Activated T-cell treated with anti-CD3 and anti-CD28 coated beads, Interleukin-2, amount 50 U/mL, for 24 hours (primary cell): ENCODE measurements around the gene EXOC3.
A peak's percentile ranks its signal among the peaks of the same experiment; 100 is the strongest.

ENCODE experiments used
- DNase-seq: peaks from one replicate; pipeline ENCODE4 v3.0.0-alpha.2; 2020
- H3K27ac Mint-ChIP-seq: 2 replicates; pipeline ENCODE4 v1.8.0; 2020; ENCODE audit warnings: mild to moderate bottlenecking, mixed read lengths
- H3K27me3 Mint-ChIP-seq: 2 replicates; pipeline ENCODE4 v1.8.0; 2020; ENCODE audit warnings: mixed read lengths
- H3K36me3 Mint-ChIP-seq: 2 replicates; pipeline ENCODE4 v1.8.0; 2020; ENCODE audit warnings: low read depth, mixed read lengths
- H3K4me1 Mint-ChIP-seq: 2 replicates; pipeline ENCODE4 v1.8.0; 2020; ENCODE audit warnings: low read depth, mixed read lengths
- H3K4me3 Mint-ChIP-seq: 2 replicates; pipeline ENCODE4 v1.8.0; 2020; ENCODE audit warnings: mild to moderate bottlenecking, moderate library complexity, mixed read lengths
- H3K9me3 Mint-ChIP-seq: 2 replicates; pipeline ENCODE4 v1.8.0; 2020; ENCODE audit warnings: mixed read lengths

Gene EXOC3

DNA sequence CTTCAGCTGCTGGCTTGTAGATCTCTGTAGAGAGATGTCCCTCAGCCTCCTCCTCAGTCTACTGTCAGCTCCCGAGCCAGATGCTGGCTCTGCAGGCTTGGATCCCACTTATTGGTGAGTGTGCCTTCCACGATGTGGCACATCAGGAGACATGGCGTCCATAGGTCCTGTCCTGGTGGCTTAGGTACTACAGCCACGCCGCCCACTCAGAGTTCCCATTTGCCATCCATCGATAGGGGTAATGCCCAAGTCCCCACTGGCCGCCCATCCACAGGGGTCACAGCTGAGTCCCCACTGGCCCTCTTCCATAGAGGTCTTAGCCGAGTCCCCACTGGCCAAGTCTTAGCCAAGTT, 17.3 kb downstream of the EXOC3 start:
- Mint-ChIP-seq H3K27me3 (no peaks in the 10 kb centered on the region), H3K9me3 (no peaks in the 10 kb centered on the region), H3K36me3 (peaks cover 98% of the 10 kb centered on the region), H3K4me1 (peaks cover 75% of the 10 kb centered on the region), H3K4me3 (peak overlapping the region; percentile 53), H3K27ac (peak overlapping the region; percentile 97)
- peak; percentile 29 for DNase-seq

DNA sequence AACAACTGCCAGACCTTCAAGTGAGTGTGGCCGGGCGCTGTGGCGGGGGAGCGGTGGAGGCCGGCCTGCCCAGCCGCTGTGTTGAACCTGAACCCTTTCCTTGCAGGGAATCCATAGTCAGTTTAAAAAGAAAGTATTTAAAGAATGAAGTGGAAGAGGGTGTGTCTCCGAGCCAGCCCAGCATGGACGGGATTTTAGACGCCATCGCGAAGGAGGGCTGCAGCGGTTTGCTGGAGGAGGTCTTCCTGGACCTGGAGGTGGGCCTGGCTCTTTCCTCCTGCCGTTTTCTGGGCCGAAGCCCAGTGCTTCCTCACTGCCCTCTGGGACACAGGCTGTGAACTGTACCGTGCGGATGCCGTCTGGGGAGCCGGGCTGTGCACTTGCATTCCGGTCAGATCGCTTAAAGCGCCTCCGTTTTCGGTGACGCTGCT, 19.1 kb downstream of the EXOC3 start:
- H3K36me3 Mint-ChIP-seq, result peaks cover 99% of the 10 kb centered on the region
- peak overlapping the region; percentile 74 for H3K27ac Mint-ChIP-seq
- H3K4me1 Mint-ChIP-seq, result peaks cover 68% of the 10 kb centered on the region
- DNase-seq, result peak; percentile 26
- H3K9me3 Mint-ChIP-seq, result no peaks in the 10 kb centered on the region
- no peak overlapping the region for H3K4me3 Mint-ChIP-seq
- H3K27me3 Mint-ChIP-seq, result no peaks in the 10 kb centered on the region

DNA sequence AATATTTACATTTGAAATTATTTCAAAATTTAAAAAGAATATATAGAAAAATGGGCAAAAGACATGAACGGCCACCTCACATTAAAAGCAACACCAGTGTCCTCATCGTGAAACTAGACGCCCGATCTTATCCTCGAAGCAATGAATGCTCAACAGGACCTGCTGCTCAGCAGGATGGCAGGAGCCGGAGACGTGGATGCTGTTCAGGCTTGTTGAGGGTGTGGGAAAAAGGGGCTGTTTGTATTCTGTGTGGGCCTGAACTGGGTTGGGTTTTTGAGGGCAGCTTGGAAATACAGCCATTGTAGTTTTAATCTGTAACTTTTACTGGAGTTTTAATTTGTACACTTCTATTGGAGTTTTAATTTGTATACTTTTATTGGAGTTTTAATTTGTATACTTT, 20.3 kb downstream of the EXOC3 start:
- DNase-seq, result peak; percentile 25
- H3K4me1 Mint-ChIP-seq, result peaks cover 60% of the 10 kb centered on the region
- H3K9me3 Mint-ChIP-seq, result no peaks in the 10 kb centered on the region
- H3K36me3 Mint-ChIP-seq, result peaks cover 88% of the 10 kb centered on the region
- peak overlapping the region; percentile 84 for H3K27ac Mint-ChIP-seq
- no peak overlapping the region for H3K4me3 Mint-ChIP-seq
- no peaks in the 10 kb centered on the region for H3K27me3 Mint-ChIP-seq

DNA sequence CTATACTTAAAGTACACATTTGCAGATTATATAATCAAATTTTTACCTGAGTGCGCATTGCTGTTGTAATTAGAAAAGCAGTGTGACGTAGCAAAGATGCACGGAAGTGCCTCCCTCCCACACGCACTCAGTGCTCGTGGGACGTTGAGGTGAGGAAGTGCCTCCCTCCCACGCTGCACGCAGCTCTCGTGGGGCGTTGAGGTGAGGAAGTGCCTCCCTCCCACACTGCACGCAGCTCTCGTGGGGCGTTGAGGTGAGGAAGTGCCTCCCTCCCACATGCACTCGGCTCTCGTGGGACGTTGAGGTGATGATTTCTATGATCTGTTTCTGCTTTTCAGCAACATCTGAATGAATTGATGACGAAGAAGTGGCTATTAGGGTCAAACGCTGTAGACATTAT, 21.0 kb downstream of the EXOC3 start:
- no peaks in the 10 kb centered on the region for H3K27me3 Mint-ChIP-seq
- peak overlapping the region; percentile 15 for H3K4me3 Mint-ChIP-seq
- peaks cover 88% of the 10 kb centered on the region for H3K36me3 Mint-ChIP-seq
- peak overlapping the region; percentile 90 for H3K27ac Mint-ChIP-seq
- H3K9me3 Mint-ChIP-seq, result no peaks in the 10 kb centered on the region
- peaks cover 53% of the 10 kb centered on the region for H3K4me1 Mint-ChIP-seq
- DNase-seq, result peak; percentile 78

DNA sequence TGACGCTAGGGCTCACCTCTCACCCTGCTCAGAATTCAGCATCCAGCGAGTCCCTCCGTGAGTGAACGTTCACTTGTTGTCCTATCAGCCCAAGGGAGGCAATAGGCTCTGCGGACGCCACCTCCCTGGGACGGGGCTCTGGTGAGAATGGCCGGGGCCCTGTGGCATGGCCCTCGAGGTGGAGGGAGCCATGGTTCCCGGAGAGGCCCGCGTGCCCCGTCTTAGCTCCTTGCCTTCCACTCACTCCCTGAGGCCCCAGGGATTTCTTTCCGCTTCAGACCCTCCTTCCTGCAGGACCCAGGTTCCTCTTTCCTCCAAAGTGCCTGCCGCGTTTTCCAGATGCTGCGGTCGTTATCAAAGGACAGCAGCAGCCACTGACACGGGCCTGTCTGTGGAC, 21.5 kb downstream of the EXOC3 start:
- Mint-ChIP-seq H3K4me3 (peak overlapping the region; percentile 15), H3K4me1 (peaks cover 50% of the 10 kb centered on the region), H3K27me3 (no peaks in the 10 kb centered on the region), H3K9me3 (no peaks in the 10 kb centered on the region), H3K36me3 (peaks cover 88% of the 10 kb centered on the region), H3K27ac (peak overlapping the region; percentile 90)
- DNase-seq, result peak; percentile 38

DNA sequence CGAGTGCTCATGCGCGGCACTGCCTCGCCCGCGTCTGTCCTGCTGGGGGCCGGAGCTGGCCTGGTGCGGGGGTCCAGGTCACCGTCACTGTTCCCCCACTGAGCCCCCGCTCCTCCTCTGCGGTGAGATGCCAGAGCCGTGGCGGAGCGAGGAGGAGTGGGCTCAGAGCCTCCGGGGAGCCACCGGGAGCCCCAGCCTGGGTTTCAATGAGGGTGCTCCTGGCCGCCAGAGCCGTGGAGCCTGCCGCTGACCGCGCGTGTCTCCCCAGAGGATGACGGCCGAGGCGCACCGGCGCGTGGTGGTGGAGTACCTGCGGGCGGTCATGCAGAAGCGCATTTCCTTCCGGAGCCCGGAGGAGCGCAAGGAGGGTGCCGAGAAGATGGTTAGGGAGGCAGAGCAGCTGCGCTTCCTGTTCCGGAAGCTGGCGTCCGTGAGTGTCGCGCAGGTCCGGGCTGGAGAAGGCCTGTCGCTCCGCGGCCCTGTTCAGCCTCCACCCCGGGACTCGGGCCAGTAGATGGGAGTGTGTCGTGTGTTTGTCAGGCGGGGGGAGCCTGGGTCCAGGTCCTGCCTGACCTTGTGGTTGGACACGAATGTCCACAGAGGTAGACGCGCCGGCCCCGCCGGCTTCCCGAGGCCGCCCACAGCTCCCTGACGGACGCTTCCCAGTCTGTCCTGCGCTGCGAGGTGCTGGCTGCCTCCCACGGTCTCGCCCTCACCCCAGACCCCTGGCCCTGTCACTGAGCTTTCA, 22.0 kb downstream of the EXOC3 start:
- peak; percentile 26 for DNase-seq
- peak overlapping the region; percentile 90 for H3K27ac Mint-ChIP-seq
- H3K4me3 Mint-ChIP-seq, result no peak overlapping the region
- no peaks in the 10 kb centered on the region for H3K9me3 Mint-ChIP-seq
- peaks cover 50% of the 10 kb centered on the region for H3K4me1 Mint-ChIP-seq
- peaks cover 88% of the 10 kb centered on the region for H3K36me3 Mint-ChIP-seq
- H3K27me3 Mint-ChIP-seq, result no peaks in the 10 kb centered on the region

DNA sequence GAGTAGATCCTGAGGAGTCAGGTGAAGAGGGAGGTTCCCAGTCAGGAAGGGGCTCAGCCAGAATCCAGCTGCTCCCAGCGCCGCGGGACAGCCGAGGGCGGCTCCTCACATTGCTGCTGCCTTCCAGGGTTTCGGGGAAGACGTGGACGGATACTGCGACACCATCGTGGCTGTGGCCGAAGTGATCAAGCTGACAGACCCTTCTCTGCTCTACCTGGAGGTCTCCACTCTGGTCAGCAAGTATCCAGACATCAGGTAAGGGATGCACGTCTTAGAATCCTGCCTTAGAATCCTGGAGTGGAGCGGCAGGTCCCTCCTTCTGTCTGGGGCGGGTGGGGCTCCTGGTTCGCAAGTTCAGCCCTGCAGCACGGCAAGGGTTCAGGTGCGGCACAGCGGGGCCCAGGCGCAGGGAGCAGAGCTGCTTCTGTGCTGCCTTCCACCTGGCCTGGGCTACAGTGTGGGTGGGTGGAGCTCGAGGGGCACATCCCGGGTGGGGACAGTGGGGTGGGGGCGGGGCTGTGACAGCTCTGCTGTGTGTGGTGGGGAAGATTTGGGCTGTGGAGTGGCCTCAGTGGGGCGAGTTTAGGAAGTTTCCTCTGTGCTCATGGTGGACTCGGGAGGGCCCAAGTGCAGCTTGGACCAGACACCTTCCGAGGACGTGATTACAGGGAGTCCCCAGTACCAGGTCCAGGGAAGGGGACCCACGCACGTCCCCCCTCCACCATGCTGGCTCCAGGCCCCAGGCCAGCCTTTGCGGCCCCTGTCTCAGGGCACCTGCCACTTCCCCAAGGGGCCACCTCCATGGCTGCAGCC, 22.8 kb downstream of the EXOC3 start:
- Mint-ChIP-seq H3K4me3 (no peak overlapping the region), H3K27me3 (no peaks in the 10 kb centered on the region), H3K27ac (no peak overlapping the region), H3K4me1 (peaks cover 48% of the 10 kb centered on the region), H3K36me3 (peaks cover 88% of the 10 kb centered on the region), H3K9me3 (no peaks in the 10 kb centered on the region)
- peak; percentile 25 for DNase-seq

DNA sequence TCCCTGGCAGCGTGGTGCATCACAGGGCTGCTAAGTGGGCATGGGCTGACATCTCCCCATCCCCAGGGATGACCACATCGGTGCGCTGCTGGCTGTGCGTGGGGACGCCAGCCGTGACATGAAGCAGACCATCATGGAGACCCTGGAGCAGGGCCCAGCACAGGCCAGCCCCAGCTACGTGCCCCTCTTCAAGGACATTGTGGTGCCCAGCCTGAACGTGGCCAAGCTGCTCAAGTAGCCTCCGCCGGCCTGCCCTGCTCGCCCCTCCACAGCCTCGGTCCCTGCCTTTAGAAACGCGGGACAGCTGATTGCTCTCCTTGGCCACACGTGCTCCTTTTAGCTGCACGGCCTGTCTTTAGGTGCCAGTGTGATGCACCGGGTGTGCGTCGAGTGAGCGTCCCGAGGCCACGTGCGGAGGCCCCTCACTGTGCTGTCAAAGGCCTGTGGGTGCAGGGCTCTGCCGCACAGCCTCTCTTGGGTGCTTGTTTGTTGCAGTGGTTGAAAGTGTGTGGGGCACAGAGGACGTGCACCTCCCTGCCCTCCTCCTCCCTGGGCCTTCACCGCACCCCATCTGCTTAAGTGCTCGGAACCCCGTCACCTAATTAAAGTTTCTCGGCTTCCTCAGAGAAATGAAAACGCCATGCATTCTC, 23.8 kb downstream of the EXOC3 start:
- H3K9me3 Mint-ChIP-seq, result no peaks in the 10 kb centered on the region
- no peaks in the 10 kb centered on the region for H3K27me3 Mint-ChIP-seq
- H3K4me3 Mint-ChIP-seq, result no peak overlapping the region
- peaks cover 55% of the 10 kb centered on the region for H3K4me1 Mint-ChIP-seq
- peaks cover 88% of the 10 kb centered on the region for H3K36me3 Mint-ChIP-seq
- peak; percentile 26 for DNase-seq
- peak overlapping the region; percentile 55 for H3K27ac Mint-ChIP-seq

DNA sequence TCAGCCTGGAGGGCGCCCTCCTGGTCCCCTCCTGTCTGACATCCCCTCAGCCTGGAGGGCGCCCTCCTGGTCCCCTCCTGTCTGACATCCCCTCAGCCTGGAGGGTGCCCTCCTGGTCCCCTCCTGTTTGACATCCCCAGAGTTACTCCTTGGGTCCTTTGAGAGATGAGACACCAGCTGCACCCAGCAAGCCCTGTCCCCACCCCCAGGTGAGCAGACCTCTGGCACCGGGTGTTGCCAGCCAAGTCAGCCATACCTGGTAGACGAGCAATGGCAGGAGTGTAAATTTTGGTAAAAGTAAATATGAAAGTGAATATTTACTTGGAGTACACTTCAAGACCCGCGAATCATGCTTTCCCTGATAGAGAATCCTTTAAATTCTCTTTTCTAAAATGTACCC, 25.4 kb downstream of the EXOC3 start:
- Mint-ChIP-seq H3K9me3 (no peaks in the 10 kb centered on the region), H3K27ac (peak overlapping the region; percentile 47)
- no peak for DNase-seq

DNA sequence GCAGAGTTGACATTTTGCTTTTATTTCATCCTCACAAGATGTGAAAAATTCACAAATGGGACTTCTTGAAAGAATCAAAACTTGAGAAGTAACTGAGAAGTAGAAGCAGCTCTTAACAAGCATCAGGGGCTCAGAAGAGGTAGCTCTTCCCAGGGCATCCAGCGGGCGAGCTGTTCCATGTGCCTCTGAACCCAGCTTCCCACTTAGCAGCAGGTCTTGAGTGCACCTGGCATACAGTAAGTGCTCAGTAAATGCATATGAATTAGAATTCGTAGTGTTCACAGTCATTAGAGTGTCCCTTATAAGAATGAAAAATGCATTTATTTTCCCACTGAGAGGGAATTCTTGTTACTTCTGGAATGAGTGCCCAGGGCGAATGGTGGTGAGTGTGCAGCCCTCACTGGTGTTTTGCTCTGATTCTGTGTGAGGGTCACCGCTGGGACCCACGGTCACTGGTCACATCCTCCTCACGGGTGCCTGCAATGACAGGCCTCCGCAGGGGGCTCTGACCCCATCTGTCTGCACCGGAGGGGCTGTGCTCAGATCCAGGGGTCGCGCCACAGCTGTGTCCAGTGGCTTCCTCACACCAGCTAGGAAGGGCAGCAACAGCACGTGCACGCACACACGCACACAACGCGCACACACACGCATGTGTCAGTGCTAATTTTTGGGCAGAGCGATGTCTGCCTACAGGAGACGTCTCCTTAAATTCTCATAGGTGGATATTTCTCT, 26.9 kb downstream of the EXOC3 start:
- Mint-ChIP-seq H3K4me1 (peaks cover 32% of the 10 kb centered on the region), H3K36me3 (peaks cover 61% of the 10 kb centered on the region), H3K9me3 (no peaks in the 10 kb centered on the region), H3K27ac (peak overlapping the region; percentile 72), H3K4me3 (peak overlapping the region; percentile 88), H3K27me3 (no peaks in the 10 kb centered on the region)
- no peak for DNase-seq

More for the DNA sequence above, 25.4 kb downstream of the EXOC3 start:
- no peaks in the 10 kb centered on the region for H3K27me3 Mint-ChIP-seq
- H3K36me3 Mint-ChIP-seq, result peaks cover 76% of the 10 kb centered on the region
- H3K4me1 Mint-ChIP-seq, result peaks cover 43% of the 10 kb centered on the region
- H3K4me3 Mint-ChIP-seq, result no peak overlapping the region

DNA sequence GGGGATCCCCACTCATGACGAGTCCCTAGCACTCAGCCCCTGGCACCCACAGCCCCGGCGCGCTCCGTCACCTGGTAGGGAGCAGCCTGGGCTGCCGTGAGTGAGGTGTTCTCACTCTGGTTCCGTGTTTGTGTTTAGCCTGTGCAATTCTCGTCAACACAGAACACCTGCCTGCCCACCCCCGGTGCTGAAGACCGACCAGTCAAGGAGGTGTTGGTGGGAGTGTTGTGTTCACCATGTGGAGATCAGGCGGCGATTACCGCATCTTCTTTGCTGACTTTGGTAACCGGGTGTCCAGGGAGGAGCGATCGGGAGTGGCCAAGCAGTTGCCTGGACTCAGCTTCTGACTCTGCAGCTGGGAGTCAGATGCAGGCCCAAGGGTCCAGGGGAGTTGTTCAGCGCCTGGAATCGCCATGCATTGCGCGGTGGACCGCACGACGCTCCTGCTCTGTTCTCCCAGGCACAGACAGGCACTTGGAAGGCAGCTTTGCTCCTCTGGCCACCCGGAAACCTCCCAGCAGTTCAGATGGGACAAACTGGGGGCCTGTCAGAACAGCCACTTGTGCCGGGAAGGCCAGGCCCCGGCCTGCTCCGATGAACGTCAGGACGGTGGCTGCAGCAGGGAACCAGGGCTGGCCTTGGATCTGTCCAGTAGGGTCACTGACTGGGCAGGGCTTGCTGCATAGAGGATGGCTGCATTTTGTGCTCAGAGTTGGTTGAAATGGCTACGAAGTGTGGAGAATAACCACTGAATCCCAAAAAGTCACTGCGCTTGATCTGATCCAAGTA, 28.2 kb downstream of the EXOC3 start:
- no peaks in the 10 kb centered on the region for H3K9me3 Mint-ChIP-seq
- H3K4me1 Mint-ChIP-seq, result peaks cover 30% of the 10 kb centered on the region
- H3K36me3 Mint-ChIP-seq, result peaks cover 51% of the 10 kb centered on the region
- H3K27me3 Mint-ChIP-seq, result peaks cover 3% of the 10 kb centered on the region
- DNase-seq, result no peak
- peak overlapping the region; percentile 88 for H3K4me3 Mint-ChIP-seq
- H3K27ac Mint-ChIP-seq, result peak overlapping the region; percentile 92

DNA sequence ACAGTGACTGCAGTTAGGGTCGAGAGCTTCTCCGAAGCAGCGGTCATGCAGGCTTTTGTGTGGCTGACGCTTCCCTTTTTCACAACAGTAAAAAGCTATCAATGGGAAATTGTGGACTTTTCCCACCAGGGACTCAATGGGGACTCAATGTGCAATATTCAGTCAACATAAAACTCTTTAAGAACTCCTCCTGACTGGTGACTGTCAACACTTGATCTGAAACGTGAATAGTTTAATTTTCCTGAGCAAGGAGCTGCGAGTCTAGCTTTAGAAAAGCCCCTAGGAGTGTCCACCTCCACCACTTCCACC, 28.7 kb downstream of the EXOC3 start:
- Mint-ChIP-seq H3K36me3 (peaks cover 45% of the 10 kb centered on the region), H3K27me3 (peaks cover 4% of the 10 kb centered on the region), H3K9me3 (no peaks in the 10 kb centered on the region), H3K27ac (peak overlapping the region; percentile 92), H3K4me1 (peaks cover 30% of the 10 kb centered on the region), H3K4me3 (peak overlapping the region; percentile 88)
- DNase-seq, result no peak

DNA sequence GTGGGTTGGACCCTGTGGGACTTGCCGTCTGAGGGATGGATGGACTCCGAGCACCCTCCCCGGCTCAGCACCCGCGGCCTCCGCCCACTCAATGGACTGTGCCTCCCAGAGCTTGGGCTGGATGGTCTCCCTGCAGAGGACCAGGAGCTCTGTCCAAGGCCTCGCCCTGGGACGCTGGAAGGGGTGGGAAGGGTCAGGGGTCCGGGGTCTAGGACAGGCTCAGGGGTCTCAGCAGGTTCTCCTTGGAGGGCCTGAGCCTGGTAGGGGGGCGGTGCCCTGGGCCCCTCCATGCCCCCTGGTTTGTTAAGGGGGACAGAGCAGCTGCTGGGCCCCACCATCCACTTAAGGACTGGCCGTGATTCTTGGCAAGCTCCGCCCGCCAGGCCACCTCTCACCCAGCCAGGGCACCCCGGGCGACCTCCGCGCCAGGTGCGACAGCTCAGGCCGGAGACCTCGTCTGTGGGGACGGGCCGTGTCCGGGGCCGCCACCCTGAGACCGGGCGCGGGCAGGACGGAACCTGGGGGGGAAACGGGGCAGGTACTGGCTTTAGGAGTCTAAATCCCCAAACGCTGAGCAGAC, 29.2 kb downstream of the EXOC3 start:
- peak overlapping the region; percentile 88 for H3K4me3 Mint-ChIP-seq
- peak overlapping the region; percentile 92 for H3K27ac Mint-ChIP-seq
- DNase-seq, result peak; percentile 62

More for the DNA sequence above, 29.2 kb downstream of the EXOC3 start:
- no peaks in the 10 kb centered on the region for H3K9me3 Mint-ChIP-seq
- peaks cover 8% of the 10 kb centered on the region for H3K27me3 Mint-ChIP-seq
- H3K4me1 Mint-ChIP-seq, result peaks cover 30% of the 10 kb centered on the region
- H3K36me3 Mint-ChIP-seq, result peaks cover 41% of the 10 kb centered on the region
